ENCODE results near the gene FBXL12.
"Not testable (repeated sequence)": the region's sequence is repeated elsewhere in the genome, so short reads cannot be mapped to it uniquely, and the experiment has no call there.

The FBXL12 gene

DNA sequence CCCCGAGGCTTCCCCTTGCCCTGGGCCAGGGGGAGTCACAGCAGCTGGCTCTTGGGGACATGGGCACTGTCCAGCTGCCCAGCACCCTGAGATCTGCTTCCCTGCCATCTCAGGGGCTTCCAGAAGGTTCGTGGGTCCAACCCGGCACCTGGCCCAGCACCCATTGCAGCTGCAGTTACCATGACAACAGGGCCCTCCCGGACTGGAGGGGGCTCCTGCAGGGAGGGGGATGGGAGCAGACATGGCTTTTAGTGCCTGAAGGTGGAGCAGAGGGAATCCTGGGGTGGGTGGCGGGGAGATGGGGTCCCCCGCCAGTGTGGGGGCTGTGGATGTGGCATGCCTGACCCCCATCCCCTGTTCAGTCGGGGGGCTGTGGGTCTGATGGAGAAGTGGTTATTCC, 30.9 kb upstream of the FBXL12 start:
- no peak for DNase-seq (ENCODE audit: low read depth in 2 of 2)
- TF ChIP-seq CTCF (IDR thresholded peaks at IDR 0.05; ENCODE audit: low read depth, low read length), result no peak
- H3K4me3 ChIP-seq (replicated peaks in 1 of 2; ENCODE audit: low read depth in 2 of 2, low read length in 2 of 2), result no peak overlapping the region

GRCh38 chr19:9848762-9849161, 29.9 kb upstream of the FBXL12 start:
- TF ChIP-seq CTCF (IDR thresholded peaks at IDR 0.05; ENCODE audit: low read depth, low read length), result no peak
- no peak for DNase-seq (ENCODE audit: low read depth in 2 of 2)
- H3K4me3 ChIP-seq (replicated peaks in 1 of 2; ENCODE audit: low read depth in 2 of 2, low read length in 2 of 2), result no peak overlapping the region

DNA sequence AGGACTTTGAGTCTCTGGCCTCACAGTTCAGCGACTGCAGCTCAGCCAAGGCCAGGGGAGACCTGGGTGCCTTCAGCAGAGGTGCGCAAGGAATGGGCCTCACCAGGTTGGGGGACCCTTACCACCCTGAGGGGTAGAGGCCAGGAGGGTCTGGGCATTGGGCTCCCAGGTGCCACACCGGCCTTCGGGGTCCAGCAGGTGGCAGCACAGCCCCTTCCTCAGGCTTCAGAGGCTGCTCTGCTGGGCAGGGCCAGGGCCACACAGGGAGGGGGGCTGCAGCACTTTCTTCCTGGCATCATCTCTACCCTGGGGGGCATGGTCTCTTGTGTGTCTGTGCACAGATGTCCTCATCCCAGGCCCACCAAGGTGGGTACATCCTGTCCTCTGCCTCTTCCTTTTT, 29.2 kb upstream of the FBXL12 start:
- no peak for DNase-seq (ENCODE audit: low read depth in 2 of 2)
- peak; percentile 42 for TF ChIP-seq CTCF (IDR thresholded peaks at IDR 0.05; ENCODE audit: low read depth, low read length)

DNA sequence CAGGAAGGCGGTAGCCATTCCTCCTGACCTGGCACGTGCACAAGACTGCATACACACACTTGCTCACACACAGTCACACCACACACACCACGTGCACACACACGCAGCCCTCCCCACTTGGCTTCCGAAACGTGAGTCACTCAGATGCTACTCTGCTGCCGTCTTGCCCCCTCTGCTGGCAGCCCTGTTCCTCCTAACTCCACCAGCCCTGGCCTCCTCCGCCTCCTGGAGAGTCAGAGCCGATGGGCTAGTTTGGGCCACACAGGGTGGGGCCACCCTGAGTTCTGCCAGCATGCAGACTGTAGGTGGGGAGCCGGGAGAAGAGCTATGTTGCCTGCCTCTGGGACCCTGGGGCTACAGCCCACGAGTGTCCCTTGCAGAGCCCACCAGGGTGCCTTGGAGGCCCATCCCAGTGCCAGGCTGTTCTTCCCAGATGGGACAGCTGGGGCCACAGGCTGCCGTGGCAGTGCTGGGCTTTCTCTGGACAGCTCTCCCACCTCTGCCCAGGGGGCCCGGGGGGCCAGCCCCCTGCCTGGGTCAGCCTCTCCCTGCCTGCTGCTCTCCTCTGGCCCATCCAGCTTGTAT, 28.3 kb upstream of the FBXL12 start:
- DNase-seq (ENCODE audit: low read depth in 2 of 2), result peak; percentile 93 to 95
- no peak overlapping the region for H3K4me3 ChIP-seq (replicated peaks in 1 of 2; ENCODE audit: low read depth in 2 of 2, low read length in 2 of 2)
- peak; percentile 92 for TF ChIP-seq CTCF (IDR thresholded peaks at IDR 0.05; ENCODE audit: low read depth, low read length)

More for the DNA sequence above, 29.2 kb upstream of the FBXL12 start:
- no peak overlapping the region for H3K4me3 ChIP-seq (replicated peaks in 1 of 2; ENCODE audit: low read depth in 2 of 2, low read length in 2 of 2)

GRCh38 chr19:9843626-9844273, 24.9 kb upstream of the FBXL12 start:
- DNase-seq (ENCODE audit: low read depth in 2 of 2); H3K4me3 ChIP-seq (replicated peaks in 1 of 2; ENCODE audit: low read depth in 2 of 2, low read length in 2 of 2): not testable (repeated sequence)

- H3K4me3 ChIP-seq (replicated peaks in 1 of 2; ENCODE audit: low read depth in 2 of 2, low read length in 2 of 2), result no peak overlapping the region
- no peak for TF ChIP-seq CTCF (IDR thresholded peaks at IDR 0.05; ENCODE audit: low read depth, low read length)
- no peak for DNase-seq (ENCODE audit: low read depth in 2 of 2)
Observed at GRCh38 chr19:9842834-9843625, 24.2 kb upstream of the FBXL12 start.

DNA sequence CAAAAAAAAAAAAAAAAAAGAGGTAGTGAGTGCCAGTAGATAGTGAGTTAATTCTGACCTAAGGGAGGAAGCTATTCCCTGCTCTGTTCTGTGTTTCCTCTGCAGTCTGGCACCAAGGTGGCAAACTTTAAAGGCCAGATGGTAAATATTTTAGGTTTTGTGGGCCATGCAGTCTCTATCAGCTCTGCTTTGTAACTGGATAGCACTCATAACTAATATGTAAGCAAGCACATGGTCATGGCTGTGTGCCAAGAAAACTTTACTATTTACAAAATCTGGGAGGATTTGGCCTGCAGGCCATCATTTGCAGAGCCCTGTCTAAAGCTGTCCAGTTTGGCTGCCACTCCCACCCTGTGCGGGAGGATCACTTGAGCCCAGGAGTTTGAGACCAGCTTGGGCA, 20.5 kb upstream of the FBXL12 start:
- H3K4me3 ChIP-seq (replicated peaks in 1 of 2; ENCODE audit: low read depth in 2 of 2, low read length in 2 of 2), result no peak overlapping the region
- no peak for TF ChIP-seq CTCF (IDR thresholded peaks at IDR 0.05; ENCODE audit: low read depth, low read length)
- DNase-seq (ENCODE audit: low read depth in 2 of 2), result peak in 1 of 2 donors; percentile 29

Data from cardiac fibroblast (primary cell).